GM23248 (cell line): Measurements from ENCODE around the gene MAP3K5. TPM values are rescaled to one million over a fixed set of nuclear protein-coding genes. Genes with fewer than 3 reads are reported as not detected.
A peak's percentile ranks its signal among the peaks of the same experiment; 100 is the strongest.

Experiments
- DNase-seq: peaks from one replicate; pipeline ENCODE4 v3.0.0-alpha.2; 2015
- H2AFZ ChIP-seq: fragments of 200-600 bp; sonication (generic); 2 replicates; pipeline ENCODE4 v1.6.1; 2016; ENCODE audit warnings: antibody characterized with exemption
- H3F3A ChIP-seq: fragments of 200-600 bp; sonication (generic); 2 replicates; pipeline ENCODE4 v1.6.1; 2016; ENCODE audit warnings: mild to moderate bottlenecking, antibody characterized with exemption, mixed run types; ENCODE audit not compliant: insufficient read depth
- H3K27ac ChIP-seq: fragments of 200-600 bp; sonication (generic); 2 replicates; pipeline ENCODE4 v1.5.1; 2016; ENCODE audit warnings: mild to moderate bottlenecking
- H3K27me3 ChIP-seq: fragments of 200-600 bp; sonication (generic); replicated peaks from 2 replicates; pipeline ENCODE4 v1.6.1; 2016; ENCODE audit warnings: mild to moderate bottlenecking; ENCODE audit not compliant: insufficient read depth
- H3K36me3 ChIP-seq: fragments of 200-600 bp; sonication (generic); 2 replicates; pipeline ENCODE4 v1.6.1; 2016; ENCODE audit warnings: low read depth, mild to moderate bottlenecking
- H3K4me1 ChIP-seq: fragments of 200-600 bp; sonication (generic); 2 replicates; pipeline ENCODE4 v1.6.1; 2016; ENCODE audit warnings: mild to moderate bottlenecking; ENCODE audit not compliant: insufficient read depth
- H3K4me2 ChIP-seq: fragments of 200-600 bp; sonication (generic); one replicate; pipeline ENCODE4 v1.6.1; 2016; ENCODE audit warnings: mild to moderate bottlenecking; ENCODE audit not compliant: unreplicated experiment
- H3K4me3 ChIP-seq: fragments of 200-600 bp; sonication (generic); 2 replicates; pipeline ENCODE4 v1.5.1; 2016; ENCODE audit warnings: mild to moderate bottlenecking
- H3K79me2 ChIP-seq: fragments of 200-600 bp; sonication (generic); 2 replicates; pipeline ENCODE4 v1.6.1; 2016; ENCODE audit warnings: mild to moderate bottlenecking; ENCODE audit not compliant: insufficient read depth
- H3K9ac ChIP-seq: fragments of 200-600 bp; sonication (generic); 2 replicates; pipeline ENCODE4 v1.6.1; 2016; ENCODE audit warnings: mild to moderate bottlenecking
- H3K9me2 ChIP-seq: fragments of 200-600 bp; sonication (generic); 2 replicates; pipeline ENCODE4 v1.6.1; 2016; ENCODE audit warnings: mixed run types, mild to moderate bottlenecking, moderate library complexity; ENCODE audit not compliant: insufficient read depth
- H3K9me3 ChIP-seq: fragments of 200-600 bp; sonication (generic); one replicate; pipeline ENCODE4 v1.6.1; 2017; ENCODE audit warnings: low read depth
- H4K20me1 ChIP-seq: fragments of 200-600 bp; sonication (generic); 2 replicates; pipeline ENCODE4 v1.6.0; 2016; ENCODE audit not compliant: insufficient read depth
- EZH2 ChIP-seq: fragments of 200-600 bp; sonication (generic); IDR thresholded peaks from 2 replicates; pipeline ENCODE4 v1.6.1; 2018; ENCODE audit warnings: antibody characterized with exemption, mild to moderate bottlenecking; ENCODE audit not compliant: insufficient read depth, poor library complexity, severe bottlenecking
- EZH2phosphoT487 ChIP-seq: fragments of 200-600 bp; sonication (generic); IDR thresholded peaks from 2 replicates; pipeline ENCODE4 v1.6.1; 2018; ENCODE audit warnings: antibody characterized with exemption, moderate library complexity, mild to moderate bottlenecking, low read depth; ENCODE audit not compliant: insufficient read depth
- WGBS, 2 experiments: methylation state at CpG; one replicate each; pipeline ENCODE4 v1.1.6; 2015 to 2017; ENCODE audit warnings: low lambda C conversion rate in 2 of 2, low coverage in 1 of 2; ENCODE audit errors: missing lambda C conversion rate in 2 of 2; 5-methylcytosine and 5-hydroxymethylcytosine counted together
- in situ Hi-C: fragments of 300-500 bp; cut with MboI; formaldehyde crosslinking; loops from 2 replicates; pipeline ENCODE4 v1.15.0; 2020
- polyA plus RNA-seq: library from polyadenylated mRNA; unstranded; fragments of >200 nt; fragmentation: Nextera tagmentation; extraction: Ambion mirVana; gene quantifications from 2 replicates; pipeline ENCODE4 v1.2.1, GENCODE V29; 2016
- total RNA-seq: library from RNA; depleted of rRNA; stranded (reverse); fragments of >200 nt; shearing (Covaris generic); gene quantifications from 2 replicates; pipeline ENCODE4 v1.2.3, GENCODE V29; 2014

The MAP3K5 gene
- total and polyA plus RNA-seq, 2 experiments from 2014 or later = 1.4 to 4.1 TPM

DNA sequence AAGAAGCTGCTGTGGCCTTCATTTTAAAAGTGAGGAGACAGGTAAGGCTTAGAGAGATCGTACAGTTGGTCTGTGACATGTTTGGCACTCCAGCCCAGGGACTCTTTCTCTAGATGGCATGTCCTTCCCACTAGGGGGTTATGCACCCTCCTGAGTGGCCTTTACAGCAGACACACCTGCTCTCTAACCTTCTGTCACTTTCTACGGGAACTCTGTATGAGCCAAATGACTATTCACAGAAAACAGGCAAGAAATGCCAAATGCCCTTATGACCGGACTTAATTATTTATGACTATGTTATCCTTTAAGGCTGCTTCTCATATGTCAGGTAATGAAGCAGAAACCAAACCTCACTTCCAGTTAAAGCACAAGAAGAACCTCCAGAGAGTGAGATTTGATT, 91.2 kb downstream of the MAP3K5 start:
- H2AFZ ChIP-seq = no peak overlapping the region
- no peak for DNase-seq
- no peaks in the 10 kb centered on the region for H3K9me2 ChIP-seq
- H3K36me3 ChIP-seq = no peaks in the 10 kb centered on the region
- H3K9me3 ChIP-seq = no peaks in the 10 kb centered on the region
- H3K27me3 ChIP-seq = no peaks in the 10 kb centered on the region
- TF ChIP-seq EZH2phosphoT487 (no peak), EZH2 (no peak)
- H3K4me2 ChIP-seq = no peak overlapping the region
- H3K9ac ChIP-seq = no peak overlapping the region
- 94 to 100% methylated on average over 3 of the region's 3 CpGs for WGBS, 2 experiments
- no peak overlapping the region for H3K4me3 ChIP-seq
- H3K79me2 ChIP-seq = no peaks in the 10 kb centered on the region
- in situ Hi-C loops = no loop called here
- no peak overlapping the region for H3K27ac ChIP-seq
- H4K20me1 ChIP-seq = no peaks in the 10 kb centered on the region
- no peaks in the 10 kb centered on the region for H3F3A ChIP-seq
- H3K4me1 ChIP-seq = no peaks in the 10 kb centered on the region

GRCh38 chr6:136699358-136699757, 92.9 kb downstream of the MAP3K5 start:
- no peak for DNase-seq
- no peaks in the 10 kb centered on the region for H3K27me3 ChIP-seq
- in situ Hi-C loops = no loop called here
- no peak overlapping the region for H3K9ac ChIP-seq
- no peaks in the 10 kb centered on the region for H3K36me3 ChIP-seq
- WGBS, 2 experiments = 86 to 87% methylated on average over 5 of the region's 5 CpGs
- no peak for TF ChIP-seq EZH2
- no peak for TF ChIP-seq EZH2phosphoT487
- no peak overlapping the region for H3K4me3 ChIP-seq
- H3K9me2 ChIP-seq = no peaks in the 10 kb centered on the region
- no peaks in the 10 kb centered on the region for H3K9me3 ChIP-seq
- no peak overlapping the region for H3K27ac ChIP-seq
- H3K79me2 ChIP-seq = no peaks in the 10 kb centered on the region
- H3K4me1 ChIP-seq = no peaks in the 10 kb centered on the region
- H2AFZ ChIP-seq = no peak overlapping the region
- no peak overlapping the region for H3K4me2 ChIP-seq
- H3F3A ChIP-seq = no peaks in the 10 kb centered on the region
- no peaks in the 10 kb centered on the region for H4K20me1 ChIP-seq

DNA sequence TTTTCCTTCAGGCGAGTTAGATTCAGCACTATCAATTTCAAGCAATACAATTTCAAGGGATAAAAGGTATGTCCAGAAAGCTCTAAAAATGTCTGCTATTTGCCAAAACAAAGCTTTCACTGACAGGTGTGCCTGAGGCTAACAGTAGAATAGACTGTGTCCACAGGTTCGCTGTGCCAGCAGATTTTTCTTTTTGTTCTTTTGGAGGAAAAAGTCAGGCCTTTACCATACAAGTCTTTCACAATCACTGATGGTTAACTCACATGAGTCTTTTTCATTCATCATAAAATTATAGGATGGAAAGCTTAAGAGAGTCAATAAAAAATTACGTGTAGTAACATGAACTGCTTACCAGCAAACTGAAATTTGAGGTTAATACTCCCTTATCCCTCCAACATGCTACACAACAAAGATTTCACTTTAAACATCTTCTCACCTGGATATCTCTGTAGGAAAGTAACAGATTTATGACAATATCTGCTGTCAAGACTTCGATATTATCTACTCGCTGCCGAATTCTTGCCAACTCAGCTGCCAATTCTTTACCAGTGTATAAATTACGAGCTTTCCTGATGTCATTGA, 95.4 kb downstream of the MAP3K5 start:
- no peaks in the 10 kb centered on the region for H3K79me2 ChIP-seq
- no peaks in the 10 kb centered on the region for H3K27me3 ChIP-seq
- H2AFZ ChIP-seq = no peak overlapping the region
- no peaks in the 10 kb centered on the region for H3K9me3 ChIP-seq
- DNase-seq = no peak
- no peak overlapping the region for H3K27ac ChIP-seq
- in situ Hi-C loops = no loop called here
- no peaks in the 10 kb centered on the region for H3K9me2 ChIP-seq
- WGBS, 2 experiments = 93 to 96% methylated on average over 7 of the region's 7 CpGs
- no peaks in the 10 kb centered on the region for H3F3A ChIP-seq
- H3K4me3 ChIP-seq = no peak overlapping the region
- H3K4me2 ChIP-seq = no peak overlapping the region
- H4K20me1 ChIP-seq = no peaks in the 10 kb centered on the region
- H3K4me1 ChIP-seq = no peaks in the 10 kb centered on the region
- H3K9ac ChIP-seq = no peak overlapping the region
- H3K36me3 ChIP-seq = no peaks in the 10 kb centered on the region
- TF ChIP-seq EZH2 = no peak

DNA sequence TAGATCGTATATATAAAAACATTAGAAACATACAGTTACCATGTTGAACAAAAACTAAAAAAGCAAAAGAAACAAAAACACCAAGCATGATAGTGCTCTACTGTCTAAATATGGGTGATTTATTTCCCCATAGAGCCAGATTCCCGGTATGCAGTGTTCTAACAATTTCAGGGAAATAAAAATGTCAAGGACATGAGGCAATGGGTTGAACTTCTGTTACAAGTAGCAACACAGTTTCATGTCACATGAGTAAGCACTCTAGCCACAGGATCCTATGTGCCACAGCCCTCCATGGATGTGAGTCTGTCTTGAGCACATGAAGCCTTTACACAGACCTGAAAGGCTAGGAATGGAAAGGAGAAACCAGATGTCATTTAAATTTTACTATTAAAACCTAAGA, 96.0 kb downstream of the MAP3K5 start:
- peak; percentile 4 for DNase-seq
- no peak overlapping the region for H3K27ac ChIP-seq
- TF ChIP-seq EZH2phosphoT487 = no peak
- no peaks in the 10 kb centered on the region for H3K9me3 ChIP-seq
- H4K20me1 ChIP-seq = no peaks in the 10 kb centered on the region
- H3K79me2 ChIP-seq = no peaks in the 10 kb centered on the region
- no peaks in the 10 kb centered on the region for H3K27me3 ChIP-seq
- no peak overlapping the region for H3K9ac ChIP-seq
- H3K36me3 ChIP-seq = no peaks in the 10 kb centered on the region
- no peak overlapping the region for H3K4me2 ChIP-seq
- no peak overlapping the region for H3K4me3 ChIP-seq
- H2AFZ ChIP-seq = no peak overlapping the region
- H3K9me2 ChIP-seq = no peaks in the 10 kb centered on the region
- in situ Hi-C loops = no loop called here
- H3F3A ChIP-seq = no peaks in the 10 kb centered on the region
- WGBS, 2 experiments = 75 to 87% methylated on average over 2 of the region's 2 CpGs
- H3K4me1 ChIP-seq = no peaks in the 10 kb centered on the region

DNA sequence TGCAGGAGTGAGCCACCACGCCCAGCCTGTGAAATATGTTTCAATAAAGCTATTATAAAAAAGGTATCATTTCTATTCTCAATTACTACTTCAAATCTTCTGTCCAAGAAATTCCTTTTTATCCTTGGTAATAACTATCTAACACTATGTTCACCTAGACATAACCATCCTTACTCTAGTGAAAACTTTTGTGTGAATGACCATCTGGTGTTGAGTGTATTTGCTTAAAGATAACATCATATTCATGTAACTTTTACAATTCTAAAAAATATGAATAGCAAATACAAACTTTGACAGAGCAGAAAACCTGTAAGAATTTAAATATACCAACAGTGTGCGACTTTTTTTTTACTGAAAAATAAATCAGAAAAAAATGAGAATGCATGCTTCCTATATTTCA, 96.9 kb downstream of the MAP3K5 start:
- TF ChIP-seq EZH2phosphoT487 (no peak), EZH2 (no peak)
- no peak overlapping the region for H2AFZ ChIP-seq
- in situ Hi-C loops = no loop called here
- H3K27me3 ChIP-seq = no peaks in the 10 kb centered on the region
- WGBS, 2 experiments = 93 to 97% methylated on average over 2 of the region's 2 CpGs
- no peak for DNase-seq
- H3K79me2 ChIP-seq = no peaks in the 10 kb centered on the region
- no peak overlapping the region for H3K27ac ChIP-seq
- H3K9me3 ChIP-seq = no peaks in the 10 kb centered on the region
- no peaks in the 10 kb centered on the region for H3F3A ChIP-seq
- H3K9ac ChIP-seq = no peak overlapping the region
- no peak overlapping the region for H3K4me2 ChIP-seq
- H3K36me3 ChIP-seq = no peaks in the 10 kb centered on the region
- H3K9me2 ChIP-seq = no peaks in the 10 kb centered on the region
- H3K4me1 ChIP-seq = no peaks in the 10 kb centered on the region
- no peaks in the 10 kb centered on the region for H4K20me1 ChIP-seq
- H3K4me3 ChIP-seq = no peak overlapping the region
